ENCODE results near the gene TRIM63.
A peak's percentile ranks its signal among the peaks of the same experiment; 100 is the strongest.

The TRIM63 gene

GRCh38 chr1:26084844-26085243 is 17.4 kb upstream of the TRIM63 start:
- no peak for DNase-seq (ENCODE audit: low read depth, low spot score)

DNA sequence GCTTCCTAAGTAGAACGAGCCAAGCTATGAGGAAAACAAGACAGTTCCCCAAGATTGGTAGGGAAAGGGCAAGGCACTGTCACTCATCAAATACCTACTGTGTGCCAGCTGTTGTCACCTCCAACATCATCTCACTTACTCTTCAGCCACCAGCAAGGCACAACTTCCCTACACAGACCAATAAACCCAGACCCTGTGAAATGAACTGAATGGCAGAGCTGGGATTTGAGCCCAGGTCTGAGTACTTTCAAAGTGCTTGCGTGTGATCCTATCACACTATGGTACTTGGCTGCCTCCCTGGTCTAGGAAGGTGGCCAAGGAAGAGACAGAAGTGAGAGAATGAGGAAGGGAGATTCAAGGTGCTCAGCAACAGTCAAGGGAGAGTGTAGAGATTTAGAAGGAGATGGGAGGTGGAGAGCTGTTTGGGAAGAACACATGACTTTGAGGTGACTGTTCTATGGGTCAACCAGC is 16.7 kb upstream of the TRIM63 start:
- DNase-seq (ENCODE audit: low read depth, low spot score), result peak; percentile 20

DNA sequence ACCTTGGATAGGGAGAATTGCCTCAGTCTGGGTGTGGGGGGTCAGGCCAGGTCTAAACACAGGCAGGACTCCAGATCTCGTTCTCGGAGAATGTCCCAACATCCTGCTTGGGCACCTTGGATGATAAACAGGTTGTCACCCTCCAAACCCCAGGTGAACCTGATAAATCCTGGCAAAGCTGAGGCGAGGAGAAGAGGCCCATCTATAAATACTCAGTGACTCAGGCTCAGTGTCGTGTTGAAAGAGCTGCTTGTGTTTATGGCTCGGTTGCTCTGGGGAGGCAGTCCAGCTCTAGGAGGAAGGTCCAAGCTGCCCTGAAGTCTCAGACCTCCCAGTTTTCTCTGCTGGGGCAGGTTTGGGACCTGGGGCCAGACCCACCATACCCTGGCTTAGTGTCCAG is 15.8 kb upstream of the TRIM63 start:
- DNase-seq (ENCODE audit: low read depth, low spot score), result no peak

DNA sequence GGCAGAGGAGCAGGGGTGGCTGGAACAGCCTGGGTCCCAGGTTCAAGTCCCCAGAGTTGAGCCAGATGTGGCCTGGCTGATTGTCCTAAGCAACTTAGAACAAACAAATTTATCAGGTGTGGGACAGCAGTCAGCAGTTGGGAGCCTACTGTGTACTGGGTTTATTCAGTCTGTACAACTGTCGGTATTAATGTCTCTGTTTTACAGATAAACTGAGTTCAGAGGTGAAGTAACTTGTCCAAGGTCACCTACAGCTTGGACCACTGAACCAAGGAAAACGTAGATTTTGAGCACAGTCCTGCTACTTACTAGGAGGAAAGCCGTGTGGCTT is 14.6 kb upstream of the TRIM63 start:
- DNase-seq (ENCODE audit: low read depth, low spot score), result no peak

- peak; percentile 33 for DNase-seq (ENCODE audit: low read depth, low spot score)
These were observed 14.0 kb upstream of the TRIM63 start for GRCh38 chr1:26081267-26082019.

GRCh38 chr1:26079960-26080814 is 12.8 kb upstream of the TRIM63 start:
- DNase-seq (ENCODE audit: low read depth, low spot score), result no peak

- no peak for DNase-seq (ENCODE audit: low read depth, low spot score)
These were observed 11.7 kb upstream of the TRIM63 start for GRCh38 chr1:26079178-26079563.

DNA sequence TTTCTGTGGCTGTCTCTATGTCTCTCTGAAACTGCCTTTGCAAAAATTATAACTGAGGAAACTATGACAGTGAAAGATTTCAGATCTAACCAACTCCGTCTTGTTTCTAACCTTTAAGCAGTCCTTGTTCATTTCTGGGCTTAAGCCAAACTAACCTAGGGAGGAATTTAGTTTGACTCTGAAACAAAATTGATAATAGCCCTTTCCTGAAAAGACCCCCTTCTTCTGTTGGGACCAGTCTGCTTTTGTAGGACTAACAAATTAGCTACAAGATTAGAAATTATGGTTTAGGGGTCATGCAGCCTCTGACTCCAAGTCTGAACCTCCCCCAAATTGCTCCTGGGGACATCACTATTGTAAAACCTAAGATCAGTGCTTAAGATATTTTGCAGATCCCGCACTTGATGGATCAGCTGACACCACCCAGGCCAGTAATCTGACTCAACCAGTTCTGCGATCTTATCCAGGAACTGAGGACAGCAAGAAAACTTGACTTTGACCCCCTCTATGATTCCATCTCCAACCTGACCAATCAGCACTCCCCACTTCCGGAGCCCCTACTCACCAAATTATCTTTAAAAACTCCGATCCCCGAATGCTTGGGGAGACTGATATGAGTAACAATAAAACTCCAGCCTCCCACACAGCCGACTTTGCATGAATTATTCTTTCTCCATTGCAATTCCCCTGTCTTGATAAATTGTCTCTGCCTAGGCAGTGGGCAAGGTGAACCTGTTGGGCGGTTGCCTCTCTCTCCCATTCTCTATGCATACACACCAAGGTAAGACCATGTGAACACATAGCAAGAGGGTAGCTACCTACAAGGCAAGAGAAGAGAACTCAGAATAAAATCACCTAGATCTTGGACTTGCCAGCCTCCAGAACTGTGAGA is 11.1 kb upstream of the TRIM63 start:
- no peak for DNase-seq (ENCODE audit: low read depth, low spot score)

- no peak for DNase-seq (ENCODE audit: low read depth, low spot score)
These were observed 10.1 kb upstream of the TRIM63 start for GRCh38 chr1:26077524-26077923.

DNA sequence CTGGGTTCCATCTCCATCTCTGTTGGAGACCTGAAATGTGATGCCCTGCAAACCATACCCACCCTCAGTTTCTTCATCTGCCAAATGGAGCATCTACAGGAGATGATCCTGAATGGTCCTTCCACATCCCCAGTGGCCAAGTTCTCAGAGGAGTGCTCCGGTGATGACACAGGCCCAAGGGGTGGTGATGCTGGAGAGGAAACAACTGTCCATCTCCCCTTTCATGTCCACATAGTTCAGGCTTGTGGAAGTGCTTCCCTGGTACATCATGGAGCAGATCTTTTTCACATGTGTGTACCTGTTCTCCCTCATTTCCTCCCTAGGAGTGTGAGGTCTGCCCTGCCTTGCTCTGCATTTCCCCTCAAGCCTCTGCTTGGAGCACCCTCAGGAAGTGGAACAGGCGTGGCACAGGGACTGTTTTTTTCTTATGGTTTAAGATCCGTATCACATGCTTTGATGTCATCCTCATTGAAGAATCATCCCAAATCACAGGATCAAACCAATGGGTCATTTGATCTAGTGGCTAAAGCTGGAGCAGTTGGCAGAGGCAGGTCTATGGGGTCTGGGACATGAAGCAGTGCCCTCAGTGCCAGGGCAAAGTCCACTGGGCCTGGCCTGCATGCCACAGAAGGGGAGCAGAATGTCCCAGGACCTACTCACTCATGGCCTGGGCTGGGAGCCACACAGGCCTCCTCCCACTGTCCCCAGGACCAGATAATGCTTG is 8.2 kb upstream of the TRIM63 start:
- no peak for DNase-seq (ENCODE audit: low read depth, low spot score)

GRCh38 chr1:26072305-26072704 is 4.9 kb upstream of the TRIM63 start:
- DNase-seq (ENCODE audit: low read depth, low spot score), result no peak

- no peak for DNase-seq (ENCODE audit: low read depth, low spot score)
These were observed 3.5 kb upstream of the TRIM63 start for GRCh38 chr1:26070963-26071342.

- DNase-seq (ENCODE audit: low read depth, low spot score), result no peak
These were observed 3.0 kb upstream of the TRIM63 start for GRCh38 chr1:26070296-26070962.

DNA sequence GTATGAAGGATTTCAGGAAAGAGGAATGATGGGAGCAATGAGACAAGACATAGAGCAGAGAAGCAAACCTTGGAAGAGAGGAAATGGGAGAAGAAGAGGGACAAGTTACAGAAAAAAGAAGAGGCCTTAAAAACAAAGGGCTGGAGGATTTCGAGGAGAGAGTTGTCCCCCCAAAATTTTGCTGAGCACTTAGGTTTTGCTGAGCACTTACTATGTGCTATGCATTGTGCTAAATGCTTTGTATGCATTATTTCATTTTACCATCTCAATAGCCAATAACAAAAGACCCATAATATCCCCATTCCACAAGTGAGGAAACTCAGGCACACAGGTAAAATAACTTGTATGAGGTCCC is 2.5 kb upstream of the TRIM63 start:
- DNase-seq (ENCODE audit: low read depth, low spot score), result no peak

DNA sequence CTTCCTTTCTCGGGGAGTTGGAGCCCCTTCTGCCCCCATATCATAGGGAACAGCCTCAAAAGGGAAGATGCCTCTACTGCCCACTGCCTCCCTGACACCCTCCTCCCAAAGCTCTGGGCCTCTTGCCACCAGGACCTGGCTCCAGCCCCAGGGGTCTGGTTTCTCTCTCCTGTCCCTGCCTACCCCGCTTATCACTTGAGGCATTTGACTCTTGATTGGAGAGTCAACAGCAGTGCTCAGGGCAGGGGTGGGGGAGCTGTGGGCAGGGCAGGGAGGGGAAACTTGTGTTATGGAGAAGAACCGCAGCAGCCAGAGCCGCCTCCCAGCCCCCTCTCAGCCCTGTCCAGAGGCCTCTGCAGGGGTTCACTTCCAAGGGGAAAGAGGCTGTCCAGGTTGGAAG is 573 bp downstream of the TRIM63 start:
- no peak for DNase-seq (ENCODE audit: low read depth, low spot score)

- DNase-seq (ENCODE audit: low read depth, low spot score), result no peak
These were observed 1.3 kb downstream of the TRIM63 start for GRCh38 chr1:26066160-26066559.

- DNase-seq (ENCODE audit: low read depth, low spot score), result no peak
These were observed 2.9 kb downstream of the TRIM63 start for GRCh38 chr1:26064553-26064952.

- DNase-seq (ENCODE audit: low read depth, low spot score), result no peak
These were observed 6.4 kb downstream of the TRIM63 start for GRCh38 chr1:26060832-26061574.

GRCh38 chr1:26059906-26060305 is 7.5 kb downstream of the TRIM63 start:
- DNase-seq (ENCODE audit: low read depth, low spot score), result no peak

GRCh38 chr1:26058052-26058595 is 9.3 kb downstream of the TRIM63 start:
- no peak for DNase-seq (ENCODE audit: low read depth, low spot score)
